HFF-Myc (cell line): ENCODE measurements around the gene C11orf54.

ENCODE experiments used
- DNase-seq: peaks from one replicate; pipeline ENCODE4 v3.0.0-alpha.2; 2011; ENCODE audit warnings: low read depth; ENCODE audit errors: extremely low read depth
- H3K4me3 ChIP-seq: replicated peaks from 2 replicates; pipeline ENCODE4 v1.5.1; 2011; ENCODE audit warnings: low read depth, mild to moderate bottlenecking, control low read depth, low read length
- CTCF ChIP-seq: IDR thresholded peaks from 2 replicates; pipeline ENCODE4 v1.5.1; 2012; ENCODE audit warnings: mild to moderate bottlenecking, low read depth, low read length, control low read depth; ENCODE audit errors: missing control alignments

C11orf54 gene

GRCh38 chr11:93733474-93733873, 8.0 kb upstream of the C11orf54 start:
- DNase-seq, result no peak
- no peak for TF ChIP-seq CTCF
- peak overlapping the region; percentile 90 for H3K4me3 ChIP-seq

- peak overlapping the region; percentile 90 for H3K4me3 ChIP-seq
- no peak for TF ChIP-seq CTCF
- no peak for DNase-seq
Observed at GRCh38 chr11:93734427-93735222, 6.8 kb upstream of the C11orf54 start.

- TF ChIP-seq CTCF, result no peak
- peak overlapping the region; percentile 90 for H3K4me3 ChIP-seq
- DNase-seq, result no peak
Observed at GRCh38 chr11:93735627-93736026, 5.8 kb upstream of the C11orf54 start.

- TF ChIP-seq CTCF, result no peak
- peak overlapping the region; percentile 90 for H3K4me3 ChIP-seq
- DNase-seq, result no peak
Observed at GRCh38 chr11:93736129-93736528, 5.3 kb upstream of the C11orf54 start.

DNA sequence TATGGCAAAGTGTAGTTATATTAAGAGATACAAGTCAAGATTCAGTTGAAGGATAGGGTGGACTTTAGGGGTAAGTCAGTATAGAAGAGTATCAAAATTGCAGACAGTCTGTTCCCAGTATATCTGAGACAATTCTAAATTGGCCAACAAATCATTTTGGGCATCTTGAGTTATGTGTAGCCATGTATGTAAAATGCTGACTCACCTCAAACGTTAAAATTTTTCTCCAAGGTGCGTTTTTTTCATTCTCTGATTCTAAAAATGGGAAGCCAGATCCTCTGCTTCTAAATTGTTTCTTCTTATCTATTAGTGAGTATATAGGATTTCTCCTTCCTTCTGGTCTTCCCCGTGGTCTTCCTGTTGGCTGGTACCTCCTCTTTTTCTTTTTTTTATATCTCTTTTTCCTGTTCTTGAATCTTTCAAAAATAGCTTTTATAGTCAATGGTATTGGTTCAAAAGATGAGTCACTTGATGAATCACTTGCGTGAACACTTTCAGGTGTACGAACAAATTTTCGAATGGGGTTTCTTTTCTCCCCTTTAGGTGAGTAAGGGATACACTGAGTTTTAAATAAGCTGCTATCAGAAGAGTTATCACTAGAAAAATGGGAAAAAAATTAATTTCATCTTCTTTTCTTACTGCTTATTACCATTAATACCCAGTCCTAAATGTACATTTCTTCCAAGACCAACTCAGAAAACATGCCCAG, 3.4 kb upstream of the C11orf54 start:
- DNase-seq, result no peak
- peak overlapping the region; percentile 90 for H3K4me3 ChIP-seq
- no peak for TF ChIP-seq CTCF

DNA sequence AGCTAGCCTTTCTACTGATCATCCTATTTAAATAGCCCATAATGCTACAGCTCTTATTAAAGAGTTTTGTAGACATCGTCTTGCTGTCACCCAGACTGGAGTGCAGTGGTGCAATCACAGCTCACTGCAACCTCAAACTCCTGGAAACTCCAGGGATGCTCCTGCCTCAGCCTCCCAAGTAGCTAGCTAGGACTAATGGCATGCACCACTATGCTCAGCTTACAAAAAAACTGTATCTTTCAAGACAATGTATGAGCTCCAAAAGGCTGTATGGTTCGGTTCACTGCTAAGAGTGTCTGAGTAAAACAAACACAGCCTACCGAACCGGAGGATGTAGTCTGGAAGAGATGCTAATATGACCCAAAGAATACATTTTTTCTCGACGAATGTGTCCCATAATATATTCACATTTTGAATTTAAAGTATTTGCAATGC, 2.8 kb upstream of the C11orf54 start:
- DNase-seq, result no peak
- H3K4me3 ChIP-seq, result peak overlapping the region; percentile 90
- TF ChIP-seq CTCF, result no peak
